ENCODE data around the gene SNAP25.

SNAP25 gene

GRCh38 chr20:10332656-10333415, 114.2 kb downstream of the SNAP25 start:
- DNase-seq (ENCODE audit: low read depth in 2 of 2) = no peak

GRCh38 chr20:10336959-10337729, 118.5 kb downstream of the SNAP25 start:
- DNase-seq (ENCODE audit: low read depth in 2 of 2) = no peak

GRCh38 chr20:10338426-10339180, 120.0 kb downstream of the SNAP25 start:
- DNase-seq (ENCODE audit: low read depth in 2 of 2) = no peak

- DNase-seq (ENCODE audit: low read depth in 2 of 2) = no peak
Measured at GRCh38 chr20:10339609-10340008, 121.0 kb downstream of the SNAP25 start.

- DNase-seq (ENCODE audit: low read depth in 2 of 2) = no peak
Measured at GRCh38 chr20:10342152-10342551, 123.5 kb downstream of the SNAP25 start.

GRCh38 chr20:10344953-10345352, 126.3 kb downstream of the SNAP25 start:
- no peak for DNase-seq (ENCODE audit: low read depth in 2 of 2)

GRCh38 chr20:10347086-10347880, 128.7 kb downstream of the SNAP25 start:
- no peak for DNase-seq (ENCODE audit: low read depth in 2 of 2)

GRCh38 chr20:10349118-10349517, 130.5 kb downstream of the SNAP25 start:
- DNase-seq (ENCODE audit: low read depth in 2 of 2) = no peak

- DNase-seq (ENCODE audit: low read depth in 2 of 2) = no peak
Measured at GRCh38 chr20:10350188-10350842, 131.7 kb downstream of the SNAP25 start.

- DNase-seq (ENCODE audit: low read depth in 2 of 2) = no peak
Measured at GRCh38 chr20:10352934-10353824, 134.5 kb downstream of the SNAP25 start.

- no peak for DNase-seq (ENCODE audit: low read depth in 2 of 2)
Measured at GRCh38 chr20:10356628-10357027, 138.0 kb downstream of the SNAP25 start.

Data from stimulated activated CD4-positive, alpha-beta T cell treated with anti-CD3 and anti-CD28 coated beads, Interleukin-1b, Interleukin-23, amount 100 ng/mL, for 4 hours (primary cell).